Activated CD8-positive, alpha-beta T cell treated with anti-CD3 and anti-CD28 coated beads for 36 hours (primary cell): Measurements from ENCODE around the gene CCDC66. TPM values are rescaled to one million over a fixed set of nuclear protein-coding genes. Genes with fewer than 3 reads are reported as not detected.
"Not testable (repeated sequence)": the region's sequence is repeated elsewhere in the genome, so short reads cannot be mapped to it uniquely, and the experiment has no call there.

Experiments
- ATAC-seq: fragments of 200-7000 bp; cut with Tn5 transposase; one replicate; pipeline ENCODE4 v1.10.0; 2021; ENCODE audit warnings: mild to moderate bottlenecking, moderate library complexity
- CTCF ChIA-PET: fragments of 350-600 bp; sonication (Branson Sonifier 250); formaldehyde crosslinking; loops from one replicate; lab custom pipeline; 2021; ENCODE audit warnings: antibody characterized with exemption; lab: Charles Lee
- POLR2A ChIA-PET: fragments of 350-600 bp; sonication (Branson Sonifier 250); formaldehyde crosslinking; loops from one replicate; lab custom pipeline; 2021; ENCODE audit warnings: antibody characterized with exemption; lab: Charles Lee
- DNase-seq: peaks from one replicate; pipeline ENCODE4 v3.0.0-alpha.2; 2020
- H3K27ac Mint-ChIP-seq: one replicate; pipeline ENCODE4 v1.8.0; 2021; ENCODE audit warnings: mild to moderate bottlenecking, mixed read lengths
- H3K27me3 Mint-ChIP-seq: one replicate; pipeline ENCODE4 v1.8.0; 2021; ENCODE audit warnings: mixed read lengths
- H3K36me3 Mint-ChIP-seq: one replicate; pipeline ENCODE4 v1.8.0; 2021; ENCODE audit warnings: low read depth, mixed read lengths
- H3K4me1 Mint-ChIP-seq: one replicate; pipeline ENCODE4 v1.8.0; 2021; ENCODE audit warnings: low read depth, mixed read lengths
- H3K4me3 Mint-ChIP-seq: one replicate; pipeline ENCODE4 v1.8.0; 2021; ENCODE audit warnings: mild to moderate bottlenecking, moderate library complexity, mixed read lengths
- H3K9me3 Mint-ChIP-seq: one replicate; pipeline ENCODE4 v1.8.0; 2021; ENCODE audit warnings: mixed read lengths
- intact Hi-C: fragments of 100-400 bp; cut with micrococcal nuclease; formaldehyde crosslinking; loops from one replicate; pipeline ENCODE4 v1.10.0; 2022
- total RNA-seq, 2 experiments: library from RNA; stranded (reverse); gene quantifications; one replicate each; pipeline ENCODE4 v1.2.3, GENCODE V29; 2021
- TF ChIP-seq, protein P1 (sequence below): fragments of 200-600 bp; IDR thresholded peaks from one replicate; pipeline ENCODE4 v1.8.0; 2022; ENCODE audit warnings: antibody characterized with exemption, mild to moderate bottlenecking

CCDC66 gene
- total RNA-seq, 2 experiments from 2014 or later, result 21.1 to 22.1 TPM

GRCh38 chr3:56547486-56547885 lies 9.5 kb upstream of the CCDC66 start:
- intact Hi-C loops, result no loop called here
- ChIA-PET POLR2A (interaction anchor here (1.1 kb wide), 1 partner anchor 9 kb away, joined by 3 read pairs; the partner anchor contains the start of gene CCDC66), CTCF (interaction anchor here (0.7 to 1.0 kb wide), 3 partner anchors 10 to 53 kb away, joined by 3 to 4 read pairs (median 3); no protein-coding TSS in a partner anchor)
- ATAC-seq (no peak), DNase-seq (no peak)
- Mint-ChIP-seq H3K4me1 (no peaks in the 10 kb centered on the region), H3K36me3 (peaks cover 2% of the 10 kb centered on the region), H3K4me3 (no peak overlapping the region), H3K27ac (no peak overlapping the region), H3K9me3 (peaks cover 12% of the 10 kb centered on the region), H3K27me3 (peaks cover 4% of the 10 kb centered on the region)
- TF ChIP-seq, protein P1, sequence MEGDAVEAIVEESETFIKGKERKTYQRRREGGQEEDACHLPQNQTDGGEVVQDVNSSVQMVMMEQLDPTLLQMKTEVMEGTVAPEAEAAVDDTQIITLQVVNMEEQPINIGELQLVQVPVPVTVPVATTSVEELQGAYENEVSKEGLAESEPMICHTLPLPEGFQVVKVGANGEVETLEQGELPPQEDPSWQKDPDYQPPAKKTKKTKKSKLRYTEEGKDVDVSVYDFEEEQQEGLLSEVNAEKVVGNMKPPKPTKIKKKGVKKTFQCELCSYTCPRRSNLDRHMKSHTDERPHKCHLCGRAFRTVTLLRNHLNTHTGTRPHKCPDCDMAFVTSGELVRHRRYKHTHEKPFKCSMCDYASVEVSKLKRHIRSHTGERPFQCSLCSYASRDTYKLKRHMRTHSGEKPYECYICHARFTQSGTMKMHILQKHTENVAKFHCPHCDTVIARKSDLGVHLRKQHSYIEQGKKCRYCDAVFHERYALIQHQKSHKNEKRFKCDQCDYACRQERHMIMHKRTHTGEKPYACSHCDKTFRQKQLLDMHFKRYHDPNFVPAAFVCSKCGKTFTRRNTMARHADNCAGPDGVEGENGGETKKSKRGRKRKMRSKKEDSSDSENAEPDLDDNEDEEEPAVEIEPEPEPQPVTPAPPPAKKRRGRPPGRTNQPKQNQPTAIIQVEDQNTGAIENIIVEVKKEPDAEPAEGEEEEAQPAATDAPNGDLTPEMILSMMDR, result no peak

- intact Hi-C loops, result loop anchor here (5.0 kb wide), 1 partner anchor 34 kb away; no protein-coding TSS in a partner anchor
- no peak for DNase-seq
- CTCF ChIA-PET, result interaction anchor here (1.0 kb wide), 2 partner anchors 21 to 80 kb away, joined by 3 to 4 read pairs; no protein-coding TSS in a partner anchor
- Mint-ChIP-seq H3K4me1 (peaks cover 22% of the 10 kb centered on the region), H3K9me3 (no peaks in the 10 kb centered on the region), H3K4me3 (peak overlapping the region; percentile 88), H3K27ac (peak overlapping the region; percentile 98), H3K36me3 (peaks cover 17% of the 10 kb centered on the region), H3K27me3 (no peaks in the 10 kb centered on the region)
- TF ChIP-seq, protein P1, result peak; percentile 36
- ATAC-seq, result peak; percentile 15
- POLR2A ChIA-PET, result interaction anchor here (1.6 to 1.8 kb wide), 2 partner anchors 9 to 35 kb away, joined by 5 to 6 read pairs; no protein-coding TSS in a partner anchor
These were observed 826 bp downstream of the CCDC66 start for GRCh38 chr3:56557831-56558170.

GRCh38 chr3:56573501-56573900 lies 16.5 kb downstream of the CCDC66 start:
- ATAC-seq, result no peak
- H3K4me3 Mint-ChIP-seq, result no peak overlapping the region
- ChIA-PET CTCF (no interaction called here), POLR2A (no interaction called here)
- no peaks in the 10 kb centered on the region for H3K9me3 Mint-ChIP-seq
- H3K4me1 Mint-ChIP-seq, result peaks cover 24% of the 10 kb centered on the region
- H3K36me3 Mint-ChIP-seq, result peaks cover 63% of the 10 kb centered on the region
- no peak overlapping the region for H3K27ac Mint-ChIP-seq
- no peak for DNase-seq
- no peaks in the 10 kb centered on the region for H3K27me3 Mint-ChIP-seq
- intact Hi-C loops, result no loop called here
- TF ChIP-seq, protein P1, result no peak

DNA sequence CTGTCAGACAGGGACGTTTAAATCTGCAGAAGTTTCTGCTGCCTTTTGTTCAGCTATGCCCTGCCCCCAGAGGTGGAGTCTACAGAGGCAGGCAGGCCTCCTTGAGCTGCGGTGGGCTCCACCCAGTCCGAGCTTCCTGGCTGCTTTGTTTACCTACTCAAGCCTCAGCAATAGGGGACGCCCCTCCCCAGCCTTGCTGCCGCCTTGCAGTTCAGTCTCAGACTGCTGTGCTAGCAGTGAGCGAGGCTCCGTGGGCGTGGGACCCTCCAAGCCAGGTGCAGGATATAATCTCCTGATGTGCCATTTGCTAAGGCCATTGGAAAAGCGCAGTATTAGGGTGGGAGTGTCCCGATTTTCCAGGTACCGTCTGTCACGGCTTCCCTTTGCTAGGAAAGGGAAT lies 25.0 kb downstream of the CCDC66 start:
- POLR2A ChIA-PET, result interaction anchor here (0.8 kb wide), 1 partner anchor 631 kb away, joined by 3 read pairs; no protein-coding TSS in a partner anchor
- Mint-ChIP-seq H3K4me1 (peaks cover 16% of the 10 kb centered on the region), H3K36me3 (peaks cover 68% of the 10 kb centered on the region)
- H3K27me3 Mint-ChIP-seq, DNase-seq, H3K9me3 Mint-ChIP-seq, CTCF ChIA-PET, H3K27ac Mint-ChIP-seq, ATAC-seq, intact Hi-C loops, H3K4me3 Mint-ChIP-seq: not testable (repeated sequence)

DNA sequence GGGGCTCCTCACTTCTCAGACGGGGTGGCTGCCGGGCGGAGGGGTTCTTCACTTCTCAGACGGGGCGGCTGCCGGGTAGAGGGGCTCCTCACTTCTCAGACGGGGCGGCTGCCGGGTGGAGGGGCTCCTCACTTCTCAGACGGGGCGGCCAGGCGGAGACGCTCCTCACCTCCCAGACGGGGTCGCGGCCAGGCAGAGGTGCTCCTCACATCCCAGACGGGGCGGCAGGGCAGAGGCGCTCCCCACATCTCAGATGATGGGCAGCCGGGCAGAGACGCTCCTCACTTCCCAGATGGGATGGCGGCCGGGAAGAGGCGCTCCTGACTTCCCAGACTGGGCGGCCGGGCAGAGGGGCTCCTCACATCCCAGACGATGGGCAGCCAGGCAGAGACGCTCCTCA lies 27.3 kb downstream of the CCDC66 start:
- H3K9me3 Mint-ChIP-seq, POLR2A ChIA-PET, H3K4me1 Mint-ChIP-seq, CTCF ChIA-PET, DNase-seq, H3K27ac Mint-ChIP-seq, H3K4me3 Mint-ChIP-seq, H3K27me3 Mint-ChIP-seq, intact Hi-C loops, ATAC-seq: not testable (repeated sequence)
- peaks cover 50% of the 10 kb centered on the region for H3K36me3 Mint-ChIP-seq

GRCh38 chr3:56590814-56591213 lies 33.8 kb downstream of the CCDC66 start:
- no peak overlapping the region for H3K4me3 Mint-ChIP-seq
- no peaks in the 10 kb centered on the region for H3K27me3 Mint-ChIP-seq
- intact Hi-C loops, result loop anchor here (5.0 kb wide), 1 partner anchor 34 kb away; the partner anchor contains the start of gene CCDC66
- DNase-seq, result no peak
- ChIA-PET POLR2A (no interaction called here), CTCF (no interaction called here)
- ATAC-seq, result no peak
- no peaks in the 10 kb centered on the region for H3K9me3 Mint-ChIP-seq
- H3K36me3 Mint-ChIP-seq, result peaks cover 30% of the 10 kb centered on the region
- H3K4me1 Mint-ChIP-seq, result peaks cover 37% of the 10 kb centered on the region
- H3K27ac Mint-ChIP-seq, result peak overlapping the region; percentile 17
- TF ChIP-seq, protein P1, result no peak
